Activated T-cell treated with anti-CD3 and anti-CD28 coated beads, Interleukin-2, amount 50 U/mL, for 72 hours (primary cell): Measurements from ENCODE around the gene PXMP2. TPM values are rescaled to one million over a fixed set of nuclear protein-coding genes. Genes with fewer than 3 reads are reported as not detected.

Source experiments
- ATAC-seq, 2 donors: fragments of 150-1000 bp; cut with Tn5 transposase; replicated peaks in 1 of 2; 2 replicates each; pipeline ENCODE4 v1.10.0; 2021; ENCODE audit warnings: moderate library complexity in 2 of 2, mild to moderate bottlenecking in 1 of 2
- DNase-seq, 2 donors: peaks; one replicate each; pipeline ENCODE4 v3.0.0; 2021 to 2022; ENCODE audit warnings: mixed read lengths in 1 of 2
- H3K27ac Mint-ChIP-seq: one replicate; pipeline ENCODE4 v1.8.0; 2022; ENCODE audit warnings: mild to moderate bottlenecking, moderate library complexity, mixed read lengths
- H3K27me3 Mint-ChIP-seq: one replicate; pipeline ENCODE4 v1.8.0; 2022; ENCODE audit warnings: low read depth, mixed read lengths
- H3K36me3 Mint-ChIP-seq, 2 donors: one replicate each; pipeline ENCODE4 v1.8.0; 2022; ENCODE audit warnings: mixed read lengths in 2 of 2, mild to moderate bottlenecking in 1 of 2; ENCODE audit not compliant: insufficient read depth in 2 of 2
- H3K4me1 Mint-ChIP-seq: one replicate; pipeline ENCODE4 v1.8.0; 2022; ENCODE audit warnings: low read depth, mixed read lengths
- H3K4me3 Mint-ChIP-seq, 2 donors: one replicate each; pipeline ENCODE4 v1.8.0; 2022; ENCODE audit warnings: mild to moderate bottlenecking in 2 of 2, mixed read lengths in 2 of 2, moderate library complexity in 2 of 2
- H3K9me3 Mint-ChIP-seq, 2 donors: one replicate each; pipeline ENCODE4 v1.8.0; 2022; ENCODE audit warnings: mixed read lengths in 2 of 2
- total RNA-seq, 2 donors: library from RNA; stranded (reverse); gene quantifications; one replicate each; pipeline ENCODE4 v1.2.3, GENCODE V29; 2022

PXMP2 gene
- total RNA-seq, 2 donors from 2014 or later, result 16.2 to 19.7 TPM

DNA sequence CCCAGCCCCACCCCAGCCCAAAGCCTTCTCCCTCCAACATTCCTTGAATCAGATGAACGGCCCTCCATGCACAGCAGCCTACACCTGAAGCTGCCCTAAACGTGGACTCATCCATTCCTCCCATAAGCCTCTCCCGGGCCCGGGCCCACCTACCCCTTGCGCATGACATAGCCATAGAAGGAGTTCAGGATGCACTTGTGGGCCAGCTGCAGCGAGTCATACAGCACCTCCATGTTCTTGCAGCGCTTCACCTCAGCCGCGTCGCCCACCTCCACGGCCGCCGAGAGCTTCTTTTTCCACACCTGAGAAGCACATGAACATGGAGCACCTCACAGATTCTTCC is 22.3 kb upstream of the PXMP2 start:
- no peak for DNase-seq
- ATAC-seq, result no peak
- Mint-ChIP-seq H3K4me3 (no peak overlapping the region), H3K4me1 (peaks cover 4% of the 10 kb centered on the region), H3K9me3 (no peaks in the 10 kb centered on the region), H3K27me3 (no peaks in the 10 kb centered on the region), H3K27ac (no peak overlapping the region), H3K36me3 (peaks cover 7 to 47% of the 10 kb centered on the region in 2 donors)

DNA sequence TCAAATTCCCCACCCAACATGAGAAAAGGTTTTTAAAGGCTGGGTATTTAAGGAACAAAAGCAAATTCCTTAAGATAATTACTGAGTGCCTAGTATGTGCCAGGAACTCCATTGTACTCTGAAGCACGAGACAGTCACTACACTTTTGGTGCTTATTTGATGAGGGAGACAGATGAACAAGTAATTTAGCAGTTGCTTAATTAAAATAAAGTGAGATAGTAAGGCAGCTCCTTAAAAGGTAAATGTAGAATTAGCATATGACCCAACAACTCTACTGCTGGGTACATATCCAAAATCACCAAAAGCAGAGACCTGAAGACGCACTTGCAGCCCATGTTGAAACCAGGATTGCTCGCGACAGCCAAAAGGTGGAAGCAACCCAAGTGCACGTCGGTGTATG is 21.6 kb upstream of the PXMP2 start:
- Mint-ChIP-seq H3K27ac (no peak overlapping the region), H3K9me3 (no peaks in the 10 kb centered on the region), H3K27me3 (no peaks in the 10 kb centered on the region), H3K4me3 (no peak overlapping the region), H3K36me3 (peaks cover 7 to 48% of the 10 kb centered on the region in 2 donors), H3K4me1 (peaks cover 4% of the 10 kb centered on the region)
- no peak for ATAC-seq
- DNase-seq, result no peak

DNA sequence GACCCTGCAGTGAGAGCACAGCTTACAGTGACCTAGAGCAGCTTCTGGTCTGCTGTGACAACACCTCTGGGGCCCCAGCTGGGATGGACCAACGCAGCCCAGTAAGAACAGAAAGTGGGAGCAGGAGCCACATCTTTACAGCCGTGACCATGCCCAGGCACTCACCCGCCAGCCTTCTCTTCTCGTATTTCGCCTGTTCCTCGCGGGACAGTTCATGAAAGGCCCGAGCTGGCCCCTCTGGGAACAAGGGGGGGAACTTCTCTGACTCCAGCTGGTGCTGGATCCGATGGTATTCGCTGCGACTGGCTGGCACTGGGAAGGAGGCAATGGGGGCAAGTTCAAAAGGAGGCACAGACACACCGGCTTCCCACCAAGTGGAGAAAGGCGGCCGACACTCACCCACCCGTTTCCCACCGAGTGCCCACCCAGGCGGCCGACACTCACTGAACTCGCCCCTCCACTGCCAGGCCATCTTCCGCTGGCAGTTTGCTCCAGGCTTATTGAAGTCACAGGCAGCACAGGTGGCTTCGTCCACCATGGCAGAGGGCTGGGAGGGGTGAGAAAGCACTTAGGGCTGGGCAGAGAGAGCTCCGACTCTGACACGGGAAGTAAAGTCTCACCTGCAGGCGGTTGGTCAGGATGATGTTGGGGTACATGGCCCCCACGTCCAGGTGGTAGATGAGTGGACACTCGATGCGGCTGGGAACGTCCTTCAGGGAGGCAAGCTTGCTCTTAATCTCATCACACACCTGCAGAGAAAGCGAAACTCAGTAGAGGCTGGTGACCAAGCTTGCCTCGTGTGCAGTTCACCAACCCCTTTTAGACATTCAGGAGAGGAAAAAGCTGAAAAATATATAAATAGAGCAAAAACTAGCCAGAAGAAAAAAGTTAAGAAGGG is 18.9 kb upstream of the PXMP2 start:
- no peaks in the 10 kb centered on the region for H3K27me3 Mint-ChIP-seq
- no peak overlapping the region for H3K4me3 Mint-ChIP-seq
- H3K36me3 Mint-ChIP-seq, result peaks cover 10 to 46% of the 10 kb centered on the region in 2 donors
- no peaks in the 10 kb centered on the region for H3K9me3 Mint-ChIP-seq
- DNase-seq, result no peak
- no peak for ATAC-seq
- H3K27ac Mint-ChIP-seq, result no peak overlapping the region
- peaks cover 4% of the 10 kb centered on the region for H3K4me1 Mint-ChIP-seq

DNA sequence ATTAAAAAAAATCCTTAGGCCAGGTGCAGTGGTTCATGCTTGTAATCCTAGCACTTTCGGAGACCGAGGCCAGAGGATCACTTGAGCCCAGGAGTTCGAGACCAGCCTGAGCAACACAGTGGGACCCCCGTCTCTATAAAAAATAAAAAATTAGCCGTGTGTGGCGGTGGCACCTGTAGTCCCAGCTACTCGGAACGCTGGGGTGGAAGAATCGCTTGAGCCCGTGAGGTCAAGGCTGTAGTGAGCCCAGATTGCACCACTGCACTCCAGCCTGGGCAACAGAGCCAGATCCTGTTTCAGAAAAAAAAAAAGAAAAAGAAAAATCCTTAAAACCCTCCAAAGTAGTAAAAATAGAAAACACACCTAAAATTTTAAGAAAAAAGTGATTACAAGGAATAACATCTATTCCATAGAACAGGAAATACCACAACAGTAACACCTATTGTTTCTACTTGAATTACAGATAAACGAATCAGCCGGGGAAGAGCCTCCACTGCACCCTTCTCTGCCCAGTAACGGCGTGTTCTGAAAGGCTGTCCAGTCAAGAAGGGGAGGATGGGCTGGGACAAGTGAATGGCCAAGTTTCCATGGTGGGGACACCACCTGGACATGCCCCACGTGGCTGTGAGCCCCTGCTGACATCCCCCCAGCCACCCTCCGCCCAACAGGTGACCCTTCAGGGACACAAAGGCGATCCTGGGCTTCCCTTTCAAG is 18.1 kb upstream of the PXMP2 start:
- H3K27ac Mint-ChIP-seq, result no peak overlapping the region
- H3K4me3 Mint-ChIP-seq, result no peak overlapping the region
- no peaks in the 10 kb centered on the region for H3K27me3 Mint-ChIP-seq
- H3K4me1 Mint-ChIP-seq, result peaks cover 4% of the 10 kb centered on the region
- DNase-seq (no peak), ATAC-seq (no peak)
- peaks cover 10 to 46% of the 10 kb centered on the region in 2 donors for H3K36me3 Mint-ChIP-seq
- no peaks in the 10 kb centered on the region for H3K9me3 Mint-ChIP-seq

DNA sequence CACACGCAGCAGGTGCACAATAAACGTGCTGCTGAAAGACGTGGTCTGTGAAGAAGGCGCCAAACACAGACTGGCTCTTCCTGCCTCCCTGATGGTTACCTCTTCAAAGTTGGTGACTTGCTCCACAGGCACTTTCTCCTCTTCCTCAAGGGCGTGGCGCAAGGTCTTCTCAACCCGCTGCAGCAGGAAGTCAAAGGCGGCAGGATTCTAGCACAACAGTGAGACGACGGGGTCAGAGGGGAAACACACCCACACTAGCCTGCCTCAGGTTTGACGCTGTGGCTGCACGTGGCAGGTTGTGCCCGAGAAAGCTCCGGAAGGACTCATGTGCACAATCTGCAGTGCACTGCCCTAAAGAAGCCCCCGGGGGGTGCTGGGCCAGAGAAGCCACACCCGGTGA is 15.3 kb upstream of the PXMP2 start:
- peaks cover 10 to 35% of the 10 kb centered on the region in 2 donors for H3K36me3 Mint-ChIP-seq
- ATAC-seq, result no peak
- no peaks in the 10 kb centered on the region for H3K9me3 Mint-ChIP-seq
- no peaks in the 10 kb centered on the region for H3K27me3 Mint-ChIP-seq
- H3K27ac Mint-ChIP-seq, result no peak overlapping the region
- H3K4me3 Mint-ChIP-seq, result no peak overlapping the region
- no peak for DNase-seq
- no peaks in the 10 kb centered on the region for H3K4me1 Mint-ChIP-seq

DNA sequence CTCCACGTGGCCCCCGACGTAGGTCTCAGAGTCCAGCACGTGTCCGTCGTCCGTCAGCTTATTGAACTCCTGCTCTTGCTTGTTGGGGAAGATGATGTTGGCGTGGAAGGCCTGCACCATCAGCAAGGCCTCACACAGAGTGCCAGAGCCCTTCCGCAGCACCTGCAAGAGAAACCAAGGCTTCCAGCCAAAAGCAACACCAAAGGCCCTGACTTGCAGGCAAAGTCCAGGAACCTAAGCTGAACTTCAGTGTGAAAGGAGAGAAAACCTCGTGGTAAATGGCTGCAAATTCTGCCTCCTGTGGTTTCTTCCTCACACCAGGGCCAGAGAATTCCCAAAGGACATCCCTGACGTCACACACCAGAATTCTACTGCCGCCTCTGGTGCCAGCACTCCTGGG is 14.7 kb upstream of the PXMP2 start:
- Mint-ChIP-seq H3K27ac (no peak overlapping the region), H3K9me3 (no peaks in the 10 kb centered on the region), H3K4me3 (no peak overlapping the region), H3K36me3 (peaks cover 8 to 38% of the 10 kb centered on the region in 2 donors), H3K27me3 (no peaks in the 10 kb centered on the region), H3K4me1 (no peaks in the 10 kb centered on the region)
- no peak for ATAC-seq
- DNase-seq, result no peak

DNA sequence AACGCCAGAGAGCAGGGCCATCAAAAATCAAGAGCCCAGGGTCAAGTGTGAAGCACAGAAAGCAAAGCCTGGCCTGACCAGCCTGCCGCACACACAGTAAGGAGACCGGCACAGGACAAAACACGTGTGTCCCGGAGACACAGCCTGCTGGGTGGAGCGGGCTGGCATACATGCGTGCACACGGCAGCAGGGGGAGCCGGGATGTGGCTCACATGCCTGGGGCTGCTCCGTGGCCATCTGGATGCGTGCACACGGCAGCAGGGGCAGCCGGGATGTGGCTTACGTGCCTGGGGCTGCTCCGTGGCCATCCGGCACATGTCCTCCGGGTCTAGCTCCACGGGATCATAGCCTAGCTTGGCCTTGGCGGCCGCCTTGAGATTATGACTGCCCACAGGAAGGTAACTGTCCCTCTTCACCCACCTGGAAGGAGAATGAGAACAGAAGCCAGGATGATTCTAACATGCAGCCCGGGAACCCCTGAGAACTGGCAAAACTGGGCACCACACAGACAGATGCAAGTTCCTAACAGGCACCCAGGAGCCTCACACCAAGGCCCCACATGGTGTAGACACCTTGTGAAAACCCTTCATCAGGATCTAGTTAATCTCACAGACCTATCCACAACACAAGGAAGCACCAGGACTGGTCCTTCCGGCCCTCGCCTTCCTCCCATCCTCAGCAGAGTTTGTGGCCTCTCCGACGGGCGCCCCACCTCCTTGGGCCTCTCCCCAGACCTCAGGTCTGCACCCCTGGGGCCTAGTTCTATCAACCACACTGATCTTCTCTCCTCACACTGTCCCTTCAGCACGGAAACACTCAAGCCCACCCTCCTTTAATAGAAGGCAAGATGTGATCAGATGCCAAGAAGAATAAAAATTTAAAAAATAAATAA is 13.9 kb upstream of the PXMP2 start:
- no peaks in the 10 kb centered on the region for H3K27me3 Mint-ChIP-seq
- H3K27ac Mint-ChIP-seq, result no peak overlapping the region
- DNase-seq, result no peak
- ATAC-seq, result no peak
- H3K4me3 Mint-ChIP-seq, result no peak overlapping the region
- H3K4me1 Mint-ChIP-seq, result no peaks in the 10 kb centered on the region
- H3K9me3 Mint-ChIP-seq, result no peaks in the 10 kb centered on the region
- peaks cover 8 to 40% of the 10 kb centered on the region in 2 donors for H3K36me3 Mint-ChIP-seq

DNA sequence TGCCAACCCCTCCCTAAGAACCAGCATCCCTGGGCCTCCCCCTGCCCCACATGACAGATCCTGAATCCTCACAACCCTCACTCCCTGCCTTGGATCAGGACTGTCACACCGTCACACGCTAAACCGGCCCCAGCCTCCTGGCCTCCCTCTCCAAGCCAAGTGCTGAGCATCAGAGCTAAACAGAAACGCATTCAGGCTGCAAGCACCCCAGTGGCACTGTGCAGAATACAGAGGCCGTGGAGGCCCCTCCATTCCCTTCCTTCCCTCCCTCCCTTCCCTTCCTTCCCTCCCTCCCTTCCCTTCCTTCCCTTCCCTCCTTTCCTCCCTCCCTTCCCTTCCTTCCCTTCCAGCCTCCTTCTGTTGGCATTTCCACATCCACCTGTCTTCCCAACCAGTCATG is 12.8 kb upstream of the PXMP2 start:
- Mint-ChIP-seq H3K4me3 (no peak overlapping the region), H3K4me1 (no peaks in the 10 kb centered on the region), H3K9me3 (no peaks in the 10 kb centered on the region), H3K27ac (no peak overlapping the region), H3K27me3 (no peaks in the 10 kb centered on the region), H3K36me3 (peaks cover 10 to 40% of the 10 kb centered on the region in 2 donors)
- DNase-seq (no peak), ATAC-seq (no peak)

DNA sequence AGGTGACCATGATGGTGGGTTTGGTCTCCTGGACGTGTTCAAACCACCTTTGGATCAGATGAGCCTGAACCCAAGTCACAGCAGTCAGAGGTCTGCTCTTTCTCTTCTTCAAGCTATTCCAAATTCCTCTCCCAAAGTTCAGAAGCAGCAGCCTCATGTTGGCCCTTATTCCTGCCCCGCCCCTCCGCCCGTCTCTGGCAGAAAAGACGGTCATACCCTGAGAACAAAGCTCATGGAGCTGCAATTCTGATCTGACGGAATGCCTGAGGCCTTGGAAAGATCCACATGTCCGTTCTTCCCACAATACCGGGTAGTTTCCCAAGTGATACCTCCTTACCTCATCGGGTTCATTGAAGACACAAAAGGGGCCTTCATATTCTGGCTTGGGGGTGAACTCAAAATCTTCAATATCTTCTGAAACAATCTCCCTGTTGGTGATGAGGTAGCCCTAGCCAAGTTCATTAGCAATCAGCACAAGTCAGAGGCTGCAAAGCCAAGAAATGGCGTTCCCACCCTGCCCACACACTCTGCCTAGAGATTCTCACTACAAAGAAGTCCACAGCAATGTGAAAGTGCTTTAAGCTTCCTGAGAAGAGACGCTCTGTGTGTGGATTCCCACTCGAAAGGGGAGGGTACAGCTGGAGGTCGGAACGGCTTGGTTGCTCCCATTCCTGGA is 11.5 kb upstream of the PXMP2 start:
- Mint-ChIP-seq H3K36me3 (peaks cover 8 to 37% of the 10 kb centered on the region in 2 donors), H3K27me3 (no peaks in the 10 kb centered on the region), H3K4me1 (no peaks in the 10 kb centered on the region), H3K9me3 (no peaks in the 10 kb centered on the region), H3K4me3 (no peak overlapping the region), H3K27ac (no peak overlapping the region)
- DNase-seq (no peak), ATAC-seq (no peak)

DNA sequence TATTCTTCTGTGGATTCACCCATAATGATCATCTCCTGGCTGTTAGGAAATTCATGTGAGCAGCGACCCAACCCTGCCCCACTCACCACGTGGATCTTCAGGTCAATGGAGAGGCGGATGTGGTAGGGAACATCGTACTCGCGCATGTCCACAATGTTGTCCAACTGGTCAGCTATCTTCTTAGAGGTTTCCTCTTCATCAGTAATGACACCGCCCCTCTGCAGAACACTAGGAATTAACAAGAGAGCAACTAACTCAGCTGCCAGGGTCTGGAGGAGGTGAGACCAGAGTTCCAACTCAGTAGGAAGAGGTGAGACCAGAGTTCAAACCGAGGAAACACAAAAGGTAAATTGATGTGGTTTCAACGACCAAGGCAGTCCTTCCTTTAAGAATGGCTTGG is 9.9 kb upstream of the PXMP2 start:
- Mint-ChIP-seq H3K9me3 (no peaks in the 10 kb centered on the region), H3K36me3 (peaks cover 4 to 33% of the 10 kb centered on the region in 2 donors), H3K4me3 (no peak overlapping the region), H3K4me1 (no peaks in the 10 kb centered on the region), H3K27me3 (no peaks in the 10 kb centered on the region), H3K27ac (no peak overlapping the region)
- DNase-seq, result no peak
- ATAC-seq, result no peak

DNA sequence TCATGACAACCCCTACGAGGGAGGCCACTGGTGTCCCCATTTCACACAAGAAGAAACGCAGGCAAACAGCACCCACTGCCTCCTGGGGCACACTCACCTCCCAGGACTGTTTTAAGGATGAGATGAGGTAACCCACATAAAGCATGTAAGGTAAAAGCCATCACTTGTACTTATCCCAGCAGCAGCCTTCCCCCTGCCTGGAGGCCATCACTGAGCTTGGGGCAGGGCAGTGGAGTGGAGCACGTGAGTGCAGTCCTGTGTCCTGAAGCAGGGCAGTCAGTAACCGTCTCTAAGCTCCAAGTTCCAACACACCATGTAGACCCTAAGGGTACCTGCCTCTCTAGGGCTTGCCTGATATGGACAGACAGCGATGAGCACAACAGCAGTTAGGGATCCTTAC is 2.0 kb upstream of the PXMP2 start:
- Mint-ChIP-seq H3K27ac (peak overlapping the region; percentile 0), H3K4me3 (peak overlapping the region; percentile 69 to 86), H3K27me3 (no peaks in the 10 kb centered on the region), H3K9me3 (no peaks in the 10 kb centered on the region), H3K4me1 (peaks cover 23% of the 10 kb centered on the region), H3K36me3 (peaks cover 1 to 4% of the 10 kb centered on the region in 2 donors)
- DNase-seq, result no peak
- no peak for ATAC-seq

DNA sequence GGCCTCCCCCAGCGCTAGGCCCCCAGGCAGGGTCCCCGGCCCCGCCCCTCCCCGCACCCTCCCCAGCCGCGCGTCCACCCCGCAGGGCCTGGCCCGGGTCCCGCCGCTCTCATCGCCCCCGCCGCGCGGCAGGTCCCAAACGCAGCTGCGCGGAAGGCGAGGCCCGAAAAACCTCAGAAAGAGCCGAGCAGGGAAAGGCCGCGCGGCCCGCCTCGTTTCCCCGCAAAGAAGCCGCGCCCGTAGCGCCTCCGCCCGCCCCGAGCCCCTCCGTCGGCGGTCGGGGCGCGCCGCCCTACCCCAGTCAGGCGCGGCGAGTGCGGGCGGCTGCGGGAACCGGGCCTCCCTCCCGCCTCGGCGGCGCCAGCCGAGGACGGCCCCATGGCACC is 569 bp upstream of the PXMP2 start:
- peaks cover 23% of the 10 kb centered on the region for H3K4me1 Mint-ChIP-seq
- H3K9me3 Mint-ChIP-seq, result no peaks in the 10 kb centered on the region
- H3K27ac Mint-ChIP-seq, result no peak overlapping the region
- H3K4me3 Mint-ChIP-seq, result peak overlapping the region; percentile 86 to 91
- DNase-seq, result no peak
- peak; percentile 15 to 55 for ATAC-seq
- no peaks in the 10 kb centered on the region for H3K27me3 Mint-ChIP-seq
- H3K36me3 Mint-ChIP-seq, result peaks cover 1 to 3% of the 10 kb centered on the region in 2 donors
